NCI-H128 (cell line): ENCODE results near the gene NDUFB8.
"Not testable (repeated sequence)": the region's sequence is repeated elsewhere in the genome, so short reads cannot be mapped to it uniquely, and the experiment has no call there.

Experiments used
- DNase-seq: peaks from one replicate; lab custom pipeline; 2025; ENCODE audit not compliant: unreplicated experiment; lab: John Stamatoyannopoulos, UW

The NDUFB8 gene

GRCh38 chr10:100529475-100530298, at the start of gene NDUFB8:
TSS of gene NDUFB8 (minus strand) at chr10:100529871. CDS start at chr10:100529851, 20 bp downstream.
- DNase-seq, result peak; percentile 67

- DNase-seq, result no peak
Observed at GRCh38 chr10:100576282-100576635, 46.6 kb upstream of the NDUFB8 start.

GRCh38 chr10:100575585-100576281, 46.1 kb upstream of the NDUFB8 start:
- no peak for DNase-seq

GRCh38 chr10:100575146-100575545, 45.5 kb upstream of the NDUFB8 start:
- not testable (repeated sequence) for DNase-seq

GRCh38 chr10:100571084-100571856, 41.6 kb upstream of the NDUFB8 start:
- no peak for DNase-seq

- DNase-seq, result no peak
Observed at GRCh38 chr10:100570506-100570905, 40.8 kb upstream of the NDUFB8 start.

- DNase-seq, result no peak
Observed at GRCh38 chr10:100569687-100570481, 40.2 kb upstream of the NDUFB8 start.

GRCh38 chr10:100568912-100569311, 39.2 kb upstream of the NDUFB8 start:
- DNase-seq, result no peak

- no peak for DNase-seq
Observed at GRCh38 chr10:100567826-100568225, 38.2 kb upstream of the NDUFB8 start.

GRCh38 chr10:100567249-100567648, 37.6 kb upstream of the NDUFB8 start:
- DNase-seq, result no peak

GRCh38 chr10:100566561-100566960, 36.9 kb upstream of the NDUFB8 start:
- no peak for DNase-seq

GRCh38 chr10:100565206-100565985, 35.7 kb upstream of the NDUFB8 start:
- no peak for DNase-seq

GRCh38 chr10:100562008-100562672, 32.5 kb upstream of the NDUFB8 start:
- DNase-seq, result peak; percentile 17

- DNase-seq, result no peak
Observed at GRCh38 chr10:100561005-100561404, 31.3 kb upstream of the NDUFB8 start.

- no peak for DNase-seq
Observed at GRCh38 chr10:100560248-100560647, 30.6 kb upstream of the NDUFB8 start.

GRCh38 chr10:100554902-100555301, 25.2 kb upstream of the NDUFB8 start:
- no peak for DNase-seq

- no peak for DNase-seq
Observed at GRCh38 chr10:100553929-100554328, 24.3 kb upstream of the NDUFB8 start.

- DNase-seq, result no peak
Observed at GRCh38 chr10:100551738-100552137, 22.1 kb upstream of the NDUFB8 start.

GRCh38 chr10:100551196-100551595, 21.5 kb upstream of the NDUFB8 start:
- DNase-seq, result no peak

- DNase-seq, result no peak
Observed at GRCh38 chr10:100544950-100545349, 15.3 kb upstream of the NDUFB8 start.
